SKM-1 (cell line): ENCODE data around the gene AKT1.

Experiments
- DNase-seq: peaks from one replicate; lab custom pipeline; 2025; ENCODE audit not compliant: unreplicated experiment; lab: John Stamatoyannopoulos, UW

The AKT1 gene

DNA sequence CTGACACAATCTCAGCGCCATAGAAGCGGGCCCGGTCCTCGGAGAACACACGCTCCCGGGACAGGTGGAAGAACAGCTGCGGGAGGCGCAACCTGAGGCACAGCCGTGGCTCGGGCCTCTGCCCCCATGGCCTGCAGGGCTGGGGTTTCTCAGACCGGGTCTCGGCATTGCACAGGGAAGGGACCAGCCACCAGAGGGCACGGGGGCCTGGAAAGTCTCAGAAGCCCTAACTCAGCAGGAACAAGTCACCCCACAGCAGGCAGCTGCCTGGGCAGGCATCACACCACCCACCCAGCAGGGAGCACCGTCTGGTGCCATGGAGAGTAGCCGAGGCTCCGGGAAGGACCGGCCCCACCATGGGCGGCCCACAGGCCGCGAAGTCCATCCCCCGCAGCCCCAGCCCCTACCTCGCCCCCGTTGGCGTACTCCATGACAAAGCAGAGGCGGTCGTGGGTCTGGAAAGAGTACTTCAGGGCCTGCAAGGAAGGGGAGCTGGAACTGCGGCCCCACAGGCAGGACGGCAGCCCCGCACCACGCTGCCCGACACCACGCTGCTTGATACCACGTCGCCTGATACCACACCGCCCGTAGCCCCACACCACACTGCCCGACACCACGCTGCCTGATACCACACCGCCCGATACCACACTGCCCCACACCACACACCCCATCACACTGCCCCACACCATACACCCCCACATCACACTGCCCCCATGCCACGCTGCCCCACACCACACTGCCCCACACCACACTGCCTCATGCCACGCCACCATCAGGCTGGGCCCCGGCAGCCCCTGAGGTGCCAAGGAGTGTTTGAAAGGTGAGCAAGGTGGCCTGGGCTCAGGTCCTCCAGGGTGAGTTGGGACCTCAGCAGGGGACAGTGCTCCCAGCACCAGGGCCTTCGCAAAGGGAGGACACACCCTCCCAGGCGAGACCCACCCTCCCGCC is 21.8 kb downstream of the AKT1 start:
- no peak for DNase-seq

DNA sequence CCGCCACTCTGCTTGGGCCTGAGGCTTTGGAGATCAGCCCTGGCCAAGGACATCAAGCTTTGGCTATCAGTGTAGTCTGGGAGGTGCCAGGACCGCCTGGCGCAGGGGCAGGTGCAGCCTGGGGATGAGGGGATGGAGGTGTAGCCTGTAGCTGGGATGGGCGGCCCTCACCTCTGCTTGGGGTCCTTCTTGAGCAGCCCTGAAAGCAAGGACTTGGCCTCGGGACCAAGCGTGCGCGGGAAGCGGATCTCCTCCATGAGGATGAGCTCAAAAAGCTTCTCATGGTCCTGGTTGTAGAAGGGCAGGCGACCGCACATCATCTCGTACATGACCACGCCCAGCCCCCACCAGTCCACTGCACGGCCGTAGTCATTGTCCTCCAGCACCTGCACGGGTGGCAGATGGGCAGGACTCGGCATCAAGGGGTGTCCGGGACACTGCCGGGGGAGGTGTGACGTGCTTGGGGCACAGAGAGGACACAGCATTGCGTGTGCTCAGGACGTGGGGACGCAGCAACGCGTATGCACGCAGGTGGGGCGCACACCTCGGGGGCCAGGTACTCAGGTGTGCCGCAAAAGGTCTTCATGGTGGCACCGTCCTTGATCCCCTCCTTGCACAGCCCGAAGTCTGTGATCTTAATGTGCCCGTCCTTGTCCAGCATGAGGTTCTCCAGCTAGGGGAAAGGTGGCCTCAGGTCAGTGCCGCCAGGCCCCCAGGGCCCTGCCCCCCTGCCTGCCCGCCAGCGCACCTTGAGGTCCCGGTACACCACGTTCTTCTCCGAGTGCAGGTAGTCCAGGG is 22.6 kb downstream of the AKT1 start:
- DNase-seq = no peak

DNA sequence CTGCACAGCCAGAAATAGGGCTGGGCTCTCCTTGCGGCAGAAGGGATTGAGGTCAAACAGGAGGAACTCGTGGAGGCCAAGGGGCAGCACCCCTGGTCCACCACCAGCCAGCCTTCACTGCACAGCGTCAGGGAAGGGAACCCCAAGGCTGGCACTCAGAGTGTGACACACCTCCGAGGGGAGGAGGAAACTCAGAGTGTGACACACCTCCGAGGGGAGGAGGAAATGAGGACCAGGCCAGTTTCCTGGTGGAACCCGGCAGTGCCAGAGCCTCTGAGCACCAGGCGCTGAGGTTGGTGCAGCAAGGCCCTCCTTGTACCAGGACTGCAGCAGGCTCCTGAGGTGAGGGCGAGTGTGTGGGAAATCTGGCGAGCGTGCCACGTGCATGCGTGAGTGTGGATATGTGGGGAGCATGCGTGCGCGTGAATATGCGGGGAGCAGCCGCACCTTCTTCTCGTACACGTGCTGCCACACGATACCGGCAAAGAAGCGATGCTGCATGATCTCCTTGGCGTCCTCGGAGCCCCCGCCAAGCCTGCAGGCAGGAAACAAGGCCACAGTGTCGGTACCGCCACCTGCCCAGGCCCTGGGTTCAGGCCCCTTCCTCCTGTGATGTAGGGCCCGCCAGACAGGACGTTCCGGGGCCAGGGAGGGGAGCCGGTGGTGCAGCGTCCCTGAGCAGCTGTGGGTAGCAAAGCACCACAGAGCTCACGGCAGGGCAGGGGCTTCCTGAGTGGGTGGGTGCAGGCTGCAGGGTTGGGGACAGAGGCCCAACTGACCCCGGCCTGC is 23.4 kb downstream of the AKT1 start:
- DNase-seq = no peak

DNA sequence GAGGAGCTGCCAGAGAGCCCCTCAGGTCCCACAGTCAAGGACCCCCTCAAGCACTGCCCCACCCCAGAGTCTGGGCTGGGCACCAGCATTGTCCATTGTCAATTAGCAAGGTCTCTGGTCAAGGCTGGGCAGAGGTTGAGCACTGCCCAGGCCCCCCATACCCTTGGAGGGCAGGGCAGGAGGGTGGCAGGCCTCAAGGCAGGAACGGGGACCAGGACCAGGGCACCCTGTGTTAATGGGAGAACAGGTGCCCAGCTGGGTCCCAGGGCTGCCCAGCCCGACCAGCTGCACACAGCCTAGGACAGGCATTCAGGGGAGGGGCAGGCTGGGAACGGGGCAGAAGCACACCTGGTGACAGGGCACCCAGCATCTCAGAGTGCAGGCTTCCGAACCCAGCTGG is 24.2 kb downstream of the AKT1 start:
- no peak for DNase-seq

GRCh38 chr14:104770851-104771272 is 24.7 kb downstream of the AKT1 start:
- no peak for DNase-seq

DNA sequence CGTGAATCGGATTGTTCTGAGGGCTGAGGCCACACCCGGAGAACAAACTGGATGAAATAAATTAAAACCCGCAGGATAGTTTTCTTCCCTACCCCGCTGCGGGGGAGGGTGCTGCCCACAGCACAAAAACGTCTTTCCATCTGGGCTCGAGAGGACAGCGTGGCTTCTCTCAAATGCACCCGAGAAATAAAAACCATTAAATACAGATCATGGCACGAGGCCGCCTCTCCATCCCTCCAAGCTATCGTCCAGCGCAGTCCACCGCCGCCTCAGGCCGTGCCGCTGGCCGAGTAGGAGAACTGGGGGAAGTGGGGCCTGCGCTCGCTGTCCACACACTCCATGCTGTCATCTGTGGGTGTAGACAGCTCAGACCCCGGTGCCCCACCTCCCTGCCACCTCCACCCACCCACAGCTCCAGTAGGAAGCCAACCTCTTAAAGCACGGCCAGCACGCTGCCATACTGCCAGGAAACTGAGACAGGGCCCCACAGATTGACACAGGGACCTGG is 25.4 kb downstream of the AKT1 start:
- DNase-seq = no peak

DNA sequence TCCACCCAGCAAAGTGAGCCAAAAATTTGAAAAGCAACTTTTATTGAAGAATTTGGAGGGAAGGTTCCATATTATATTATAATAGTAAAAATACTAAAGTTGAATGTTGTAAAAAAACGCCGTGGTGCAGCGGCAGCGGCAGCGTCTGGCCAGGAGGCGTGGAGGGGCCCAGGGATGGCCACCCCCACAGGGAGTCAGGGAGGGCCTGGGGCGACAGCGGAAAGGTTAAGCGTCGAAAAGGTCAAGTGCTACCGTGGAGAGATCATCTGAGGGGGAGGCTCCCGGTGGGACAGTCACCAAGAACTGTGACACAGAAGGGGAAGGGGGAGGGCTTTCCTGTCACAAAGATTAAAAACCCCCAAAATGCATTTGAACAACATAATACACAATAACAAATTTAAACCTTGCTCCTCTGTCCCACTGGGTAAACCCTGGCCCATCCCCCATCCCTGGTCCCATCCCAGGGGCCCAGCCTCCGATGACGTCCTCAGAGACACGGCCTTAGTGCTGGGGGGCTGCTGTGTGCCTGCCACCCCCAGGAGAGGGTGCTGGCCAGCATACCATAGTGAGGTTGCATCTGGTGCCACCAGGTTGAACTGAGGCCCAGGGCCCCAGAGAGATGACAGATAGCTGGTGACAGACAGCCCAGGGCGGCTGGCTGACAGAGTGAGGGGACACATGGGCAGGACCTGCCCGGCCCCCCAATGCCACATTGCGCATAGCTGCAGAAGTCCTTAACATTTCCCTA is 26.1 kb downstream of the AKT1 start:
- no peak for DNase-seq

DNA sequence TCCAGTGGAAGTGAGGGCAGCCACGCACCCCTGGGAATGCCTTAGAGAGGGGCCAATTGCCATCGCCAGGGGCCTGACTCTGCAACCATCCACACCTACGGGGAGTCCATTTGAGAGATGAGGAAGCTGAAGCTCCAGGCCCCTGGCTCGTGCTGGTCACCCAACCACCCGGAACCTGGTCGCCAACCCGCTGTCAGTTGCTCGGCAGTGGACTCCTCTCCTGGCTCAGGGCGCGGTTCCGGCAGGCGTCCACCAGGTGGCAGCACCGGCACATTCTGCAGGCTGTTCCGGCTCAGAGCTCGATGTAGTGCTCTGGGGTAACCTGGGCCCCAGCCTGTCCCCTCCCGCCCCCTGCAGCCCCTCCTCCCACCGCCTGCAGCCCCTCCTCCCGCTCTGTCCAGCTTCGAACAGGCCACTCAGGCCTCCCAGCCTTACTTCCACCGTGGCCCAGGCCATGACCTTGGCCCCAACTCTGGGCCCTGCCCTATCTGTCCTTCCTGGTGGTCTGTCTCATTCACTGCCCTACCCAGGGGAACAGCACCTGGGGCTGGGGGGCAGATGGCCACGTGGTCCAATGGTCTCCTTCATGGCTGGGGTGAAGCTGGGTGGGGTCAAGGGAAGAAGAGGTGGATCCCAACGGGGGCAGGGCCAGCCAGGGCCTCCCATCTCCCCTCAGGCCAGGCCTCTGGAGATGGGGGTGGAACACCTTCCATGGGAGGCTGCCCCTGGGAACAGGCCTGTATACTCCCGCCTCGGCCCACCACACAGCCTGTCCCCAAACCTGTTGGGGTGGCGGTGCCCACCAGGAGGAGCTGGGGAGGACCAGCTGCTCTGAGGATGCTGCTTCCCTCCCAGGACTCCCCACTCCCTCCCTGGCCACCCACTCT is 26.9 kb downstream of the AKT1 start:
- peak; percentile 25 for DNase-seq

GRCh38 chr14:104767634-104767918 is 28.0 kb downstream of the AKT1 start:
- no peak for DNase-seq

DNA sequence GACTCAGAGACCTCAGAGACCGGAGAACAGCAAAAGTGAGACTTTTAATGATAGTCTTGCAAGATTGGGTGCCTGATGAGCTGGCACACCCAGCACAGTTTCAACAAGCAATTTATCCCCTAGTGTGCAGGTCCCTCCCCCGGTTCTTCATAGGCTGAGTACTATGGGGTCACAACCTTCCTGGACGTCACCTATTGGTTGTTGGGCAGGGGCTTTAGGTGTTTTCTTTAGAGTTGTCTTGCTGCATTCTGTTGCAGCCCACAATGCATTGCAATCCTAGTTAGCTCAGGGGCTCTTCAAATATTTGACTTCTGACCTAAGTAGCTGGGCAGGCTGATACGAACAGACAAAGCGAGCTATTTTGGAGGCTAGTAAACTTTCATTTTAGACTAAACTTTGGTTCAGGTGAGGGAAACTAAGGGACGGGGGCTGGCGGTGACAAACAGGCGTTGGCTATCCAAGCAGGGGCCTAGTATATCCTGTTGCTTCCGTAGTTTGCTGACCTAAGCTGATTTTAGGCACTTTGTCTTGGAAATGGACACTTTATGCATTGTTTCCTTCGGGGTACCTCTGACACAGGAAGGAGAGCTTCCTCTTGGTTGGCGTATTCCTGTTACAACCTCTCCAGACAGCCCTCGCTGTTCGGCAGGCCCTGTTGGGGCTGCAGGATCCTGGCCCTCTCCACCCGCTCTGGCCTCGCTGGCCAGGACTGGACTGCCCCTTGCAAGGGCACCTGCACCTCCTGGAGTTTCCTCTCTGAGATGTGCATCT is 28.5 kb downstream of the AKT1 start:
- DNase-seq = no peak

GRCh38 chr14:104766256-104766862 is 29.2 kb downstream of the AKT1 start:
- DNase-seq = no peak

DNA sequence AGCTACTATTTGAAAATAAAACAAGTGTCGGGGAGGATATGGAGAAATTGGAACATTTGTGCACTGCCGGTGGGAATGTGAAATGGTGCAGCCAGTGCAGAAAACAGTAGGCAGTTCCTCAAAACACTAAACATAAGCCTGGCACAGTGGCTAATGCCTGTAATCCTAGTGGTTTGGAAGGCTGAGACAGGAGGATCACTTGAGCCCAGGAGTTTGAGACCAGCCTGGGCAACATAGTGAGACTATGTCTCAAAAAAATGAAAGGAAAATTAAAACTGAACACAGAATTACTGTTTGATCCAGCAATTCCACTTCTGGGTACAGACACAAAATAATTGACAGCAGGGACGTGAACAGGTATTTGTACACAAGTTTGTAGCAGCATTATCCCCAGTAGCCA is 30.0 kb downstream of the AKT1 start:
- DNase-seq = no peak

- DNase-seq = no peak
These were observed 36.3 kb downstream of the AKT1 start for GRCh38 chr14:104758981-104759969.

DNA sequence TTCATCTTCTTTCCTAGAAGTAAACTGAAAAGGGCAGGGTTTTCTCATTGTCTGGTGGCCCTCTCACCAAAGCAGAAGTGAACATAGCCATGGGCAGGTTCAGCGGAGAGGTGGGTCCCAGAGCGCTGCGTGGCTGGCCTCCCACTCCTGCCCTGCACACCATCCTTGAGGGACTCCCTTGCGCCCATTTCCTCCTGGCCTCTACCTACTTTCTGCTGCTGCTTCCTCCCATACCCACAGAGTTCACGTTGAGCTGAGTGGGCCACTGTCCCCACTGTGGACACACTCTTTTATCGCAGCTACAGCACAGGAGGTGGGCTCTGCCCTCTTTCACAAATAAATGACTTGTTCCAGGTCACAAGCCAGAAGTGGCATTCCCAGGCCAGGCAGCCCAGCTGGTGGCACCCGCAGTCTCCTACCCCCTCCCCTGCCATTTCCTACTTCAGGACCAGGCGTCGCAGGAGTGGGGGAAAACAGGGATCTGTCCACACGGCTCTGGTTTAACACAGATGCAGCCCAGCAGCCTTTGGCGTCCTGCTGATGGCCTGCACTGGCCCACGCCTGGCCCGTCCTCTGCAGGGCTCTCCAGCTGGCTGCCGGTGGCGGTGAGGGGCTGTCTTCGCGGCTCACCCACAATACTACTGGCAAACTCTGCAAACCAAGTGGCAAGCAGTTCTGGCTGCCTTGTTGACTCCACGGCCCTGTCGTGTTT is 37.7 kb downstream of the AKT1 start:
- no peak for DNase-seq

- DNase-seq = no peak
These were observed 38.3 kb downstream of the AKT1 start for GRCh38 chr14:104757238-104757585.

GRCh38 chr14:104756477-104757237 is 38.9 kb downstream of the AKT1 start:
- DNase-seq = no peak
